ENCODE data around the gene ATP6AP1. TPM values are rescaled to one million over a fixed set of nuclear protein-coding genes. Genes with fewer than 3 reads are reported as not detected.

ATP6AP1 gene
- total and polyA plus RNA-seq, 9 of the 15 experiments (the other 6 are each of a cell fraction or from before 2014, with no cell fraction given): 8.3 to 90.5 (median 52.9) TPM

DNA sequence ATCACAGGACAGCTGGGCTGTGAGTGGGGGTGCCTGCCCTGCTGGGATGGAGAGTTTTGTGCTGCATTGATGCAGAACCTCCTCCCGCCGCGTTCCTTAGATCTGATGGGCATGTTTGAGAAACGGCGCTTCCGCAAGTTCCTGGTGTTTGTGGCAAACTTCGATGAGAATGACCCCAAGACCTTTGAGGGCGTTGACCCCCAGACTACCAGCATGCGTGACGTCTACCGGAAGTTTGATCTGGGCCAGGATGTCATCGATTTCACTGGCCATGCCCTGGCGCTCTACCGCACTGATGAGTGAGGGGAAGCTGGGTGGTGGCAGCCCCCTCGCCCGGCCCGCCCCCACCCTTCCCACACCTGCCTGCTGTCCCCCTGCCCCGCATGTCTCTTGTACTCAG is 11.4 kb downstream of the ATP6AP1 start:
- in situ Hi-C loops (cut with MboI): no loop called here
- BruUV-seq (replicated peaks): no TSS peak
- CTCF ChIA-PET (ENCODE audit: low intra/inter-chr PET ratio): no interaction called here

More for the DNA sequence above, 11.4 kb downstream of the ATP6AP1 start:
- H3K9me1 ChIP-seq (ENCODE audit: control insufficient read depth, insufficient read depth, low read length): peaks cover 3% of the 10 kb centered on the region
- peaks cover 6 to 48% of the 10 kb centered on the region in 2 experiments; a peak in 4 of 5 replicates for H3K4me1 ChIP-seq (replicated peaks in 1 of 2; ENCODE audit: control insufficient read depth in 2 of 2, insufficient read depth in 2 of 2, low read length in 2 of 2)
- no peaks in the 10 kb centered on the region for H3K27me3 ChIP-seq (ENCODE audit: control insufficient read depth in 2 of 2, insufficient read depth in 2 of 2, low read length in 2 of 2)
- H3K36me3 ChIP-seq (ENCODE audit: control insufficient read depth, insufficient read depth, low read length): peaks cover 54% of the 10 kb centered on the region; the same call in 2 of the 3 replicates
- ATAC-seq: no peak
- no peak for FAIRE-seq
- intact Hi-C loops (cut with micrococcal nuclease): no loop called here
- no peaks in the 10 kb centered on the region for H3K9me3 ChIP-seq (replicated peaks; ENCODE audit: control insufficient read depth, insufficient read depth, low read depth, low read length)
- H3K27ac ChIP-seq (ENCODE audit: extremely low read depth, low read depth, low read length): no peak overlapping the region
- WGBS (ENCODE audit: insufficient coverage, low coverage, missing lambda C conversion rate): 88% methylated on average over 9 of the region's 18 CpGs
- H3K4me3 ChIP-seq: no peak overlapping the region
- H4K20me1 ChIP-seq (replicated peaks; ENCODE audit: control insufficient read depth, insufficient read depth, low read length): peaks cover 5% of the 10 kb centered on the region; the same call in 1 of the 2 replicates
- H3K9ac ChIP-seq (ENCODE audit: insufficient read depth in 1 of 2, low read depth in 2 of 2, low read length in 2 of 2): no peak overlapping the region
- POLR2A ChIA-PET: no interaction called here
- no peak for DNase-seq (ENCODE audit: extremely low read depth in 1 of 4, low spot score in 3 of 4)
- H3K79me2 ChIP-seq (ENCODE audit: control insufficient read depth, insufficient read depth, low read length): peaks cover 30% of the 10 kb centered on the region
- TF ChIP-seq ZNF140 (CRISPR knock-in tag; IDR thresholded peaks at IDR 0.05) (no peak), ESRRB (CRISPR knock-in tag; IDR thresholded peaks at IDR 0.05; ENCODE audit: borderline replicate concordance) (no peak), CBX1 (IDR thresholded peaks at IDR 0.05; ENCODE audit: low read depth) (no peak), NFIX (CRISPR knock-in tag; IDR thresholded peaks at IDR 0.05; ENCODE audit: low read depth) (no peak)
- TF ChIP-seq, protein P1, sequence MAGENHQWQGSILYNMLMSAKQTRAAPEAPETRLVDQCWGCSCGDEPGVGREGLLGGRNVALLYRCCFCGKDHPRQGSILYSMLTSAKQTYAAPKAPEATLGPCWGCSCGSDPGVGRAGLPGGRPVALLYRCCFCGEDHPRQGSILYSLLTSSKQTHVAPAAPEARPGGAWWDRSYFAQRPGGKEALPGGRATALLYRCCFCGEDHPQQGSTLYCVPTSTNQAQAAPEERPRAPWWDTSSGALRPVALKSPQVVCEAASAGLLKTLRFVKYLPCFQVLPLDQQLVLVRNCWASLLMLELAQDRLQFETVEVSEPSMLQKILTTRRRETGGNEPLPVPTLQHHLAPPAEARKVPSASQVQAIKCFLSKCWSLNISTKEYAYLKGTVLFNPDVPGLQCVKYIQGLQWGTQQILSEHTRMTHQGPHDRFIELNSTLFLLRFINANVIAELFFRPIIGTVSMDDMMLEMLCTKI (IDR thresholded peaks at IDR 0.05; ENCODE audit: partially characterized antibody): no peak
- no peak overlapping the region for H3K4me2 ChIP-seq (ENCODE audit: insufficient read depth, low read length)
- H2AFZ ChIP-seq (ENCODE audit: low read depth, low read length): no peak overlapping the region

Data from K562 (cell line).